MCF 10A (cell line): ENCODE results near the gene COX20. TPM values are rescaled to one million over a fixed set of nuclear protein-coding genes. Genes with fewer than 3 reads are reported as not detected.

Source experiments
- BruUV-seq: library from RNA; stranded (reverse); fragments of 400-500 nt; replicated peaks from 2 replicates; lab custom pipeline; 2021; lab: Mats Ljungman, UMichigan
- CTCF ChIA-PET: fragments of 300-600 bp; sonication (Branson Sonifier 250); formaldehyde crosslinking; extraction: SDS; loops from one replicate; lab custom pipeline; 2021; ENCODE audit warnings: antibody characterized with exemption, inconsistent platforms; lab: Yijun Ruan, JAX
- POLR2A ChIA-PET: fragments of 300-600, 350-650 bp; sonication (Branson Sonifier 250); formaldehyde crosslinking; extraction: SDS; loops from one replicate; lab custom pipeline; 2020; ENCODE audit warnings: antibody characterized with exemption, inconsistent platforms; lab: Yijun Ruan, JAX
- DNase-seq: peaks from one replicate; pipeline ENCODE4 v3.0.0-alpha.2; 2018; ENCODE audit not compliant: unreplicated experiment
- H3K27ac Mint-ChIP-seq: one replicate; pipeline ENCODE4 v1.8.0; 2022; ENCODE audit warnings: mild to moderate bottlenecking, low read depth, mixed read lengths; ENCODE audit not compliant: unreplicated experiment
- H3K27me3 Mint-ChIP-seq: one replicate; pipeline ENCODE4 v1.8.0; 2022; ENCODE audit warnings: mixed read lengths; ENCODE audit not compliant: insufficient read depth, unreplicated experiment
- H3K36me3 Mint-ChIP-seq: one replicate; pipeline ENCODE4 v1.8.0; 2022; ENCODE audit warnings: mild to moderate bottlenecking, moderate library complexity, mixed read lengths; ENCODE audit not compliant: insufficient read depth, unreplicated experiment
- H3K4me1 Mint-ChIP-seq: one replicate; pipeline ENCODE4 v1.8.0; 2022; ENCODE audit warnings: mixed read lengths; ENCODE audit not compliant: insufficient read depth, unreplicated experiment
- H3K4me3 Mint-ChIP-seq: one replicate; pipeline ENCODE4 v1.8.0; 2022; ENCODE audit warnings: mild to moderate bottlenecking, moderate library complexity, mixed read lengths; ENCODE audit not compliant: unreplicated experiment
- H3K9me3 Mint-ChIP-seq: one replicate; pipeline ENCODE4 v1.8.0; 2022; ENCODE audit warnings: mixed read lengths; ENCODE audit not compliant: unreplicated experiment
- intact Hi-C: fragments of 100-400 bp; cut with micrococcal nuclease; formaldehyde crosslinking; loops from 2 replicates; pipeline ENCODE4 v1.14.1; 2022
- total RNA-seq: library from RNA; stranded (reverse); gene quantifications from 2 replicates; pipeline ENCODE4 v1.2.3, GENCODE V29; 2022
- TF ChIP-seq, protein P1 (sequence below): fragments of 200-600 bp; IDR thresholded peaks from one replicate; pipeline ENCODE4 v1.8.0; 2022; ENCODE audit warnings: antibody characterized with exemption, mild to moderate bottlenecking; ENCODE audit not compliant: unreplicated experiment

The COX20 gene
- total RNA-seq, 1 experiment from 2014 or later, result 44.6 TPM

DNA sequence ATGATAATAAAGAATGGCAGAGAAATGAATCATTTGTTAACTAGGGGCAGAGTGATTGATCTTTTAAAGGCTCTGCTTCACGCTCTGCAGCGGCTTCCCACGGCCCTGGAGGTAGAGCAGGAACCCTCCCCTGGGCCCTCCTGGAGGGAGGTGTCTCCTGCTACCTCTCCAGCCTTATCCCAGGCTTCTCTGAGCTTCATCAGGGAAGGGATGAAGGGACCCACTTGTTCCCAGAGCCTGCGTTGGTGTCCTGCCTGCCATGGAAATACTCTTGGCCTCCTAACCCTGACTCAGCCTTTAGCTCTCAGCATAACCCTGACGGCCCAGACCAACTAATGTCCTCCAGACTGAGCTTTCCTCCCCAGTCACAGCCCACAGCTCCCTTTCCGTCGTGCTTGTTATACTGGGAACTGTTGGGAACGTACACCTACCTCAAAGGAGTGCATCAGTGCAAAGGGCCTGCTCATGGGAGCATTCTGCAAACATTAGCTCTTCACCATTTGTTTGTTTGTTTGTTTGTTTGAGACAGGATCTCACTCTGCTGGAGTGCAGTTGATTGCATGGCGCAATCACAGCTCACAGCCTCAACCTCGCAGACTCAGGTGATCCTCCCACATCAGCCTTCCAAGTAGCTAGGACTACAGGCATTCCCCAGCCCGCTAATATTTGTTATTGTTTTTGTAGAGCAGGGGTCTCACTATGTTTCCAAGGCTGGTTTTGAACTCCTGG, 46.3 kb downstream of the COX20 start:
- BruUV-seq, result no TSS peak
- H3K36me3 Mint-ChIP-seq, result no peaks in the 10 kb centered on the region
- intact Hi-C loops, result no loop called here
- POLR2A ChIA-PET, result interaction anchor here (0.6 to 2.0 kb wide), 5 partner anchors 17 to 1311 kb away, joined by 3 to 7 read pairs (median 3); partner anchors contain the start of gene HNRNPU
- TF ChIP-seq, protein P1, sequence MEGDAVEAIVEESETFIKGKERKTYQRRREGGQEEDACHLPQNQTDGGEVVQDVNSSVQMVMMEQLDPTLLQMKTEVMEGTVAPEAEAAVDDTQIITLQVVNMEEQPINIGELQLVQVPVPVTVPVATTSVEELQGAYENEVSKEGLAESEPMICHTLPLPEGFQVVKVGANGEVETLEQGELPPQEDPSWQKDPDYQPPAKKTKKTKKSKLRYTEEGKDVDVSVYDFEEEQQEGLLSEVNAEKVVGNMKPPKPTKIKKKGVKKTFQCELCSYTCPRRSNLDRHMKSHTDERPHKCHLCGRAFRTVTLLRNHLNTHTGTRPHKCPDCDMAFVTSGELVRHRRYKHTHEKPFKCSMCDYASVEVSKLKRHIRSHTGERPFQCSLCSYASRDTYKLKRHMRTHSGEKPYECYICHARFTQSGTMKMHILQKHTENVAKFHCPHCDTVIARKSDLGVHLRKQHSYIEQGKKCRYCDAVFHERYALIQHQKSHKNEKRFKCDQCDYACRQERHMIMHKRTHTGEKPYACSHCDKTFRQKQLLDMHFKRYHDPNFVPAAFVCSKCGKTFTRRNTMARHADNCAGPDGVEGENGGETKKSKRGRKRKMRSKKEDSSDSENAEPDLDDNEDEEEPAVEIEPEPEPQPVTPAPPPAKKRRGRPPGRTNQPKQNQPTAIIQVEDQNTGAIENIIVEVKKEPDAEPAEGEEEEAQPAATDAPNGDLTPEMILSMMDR, result no peak
- H3K9me3 Mint-ChIP-seq, result no peaks in the 10 kb centered on the region
- DNase-seq, result no peak
- H3K4me3 Mint-ChIP-seq, result no peak overlapping the region
- H3K27me3 Mint-ChIP-seq, result no peaks in the 10 kb centered on the region
- H3K27ac Mint-ChIP-seq, result no peak overlapping the region
- CTCF ChIA-PET, result interaction anchor here (0.7 to 2.1 kb wide), 4 partner anchors 12 to 178 kb away, joined by 3 to 8 read pairs (median 3); no protein-coding TSS in a partner anchor
- no peaks in the 10 kb centered on the region for H3K4me1 Mint-ChIP-seq

GRCh38 chr1:244887281-244887680, 51.8 kb downstream of the COX20 start:
- no TSS peak for BruUV-seq
- no peaks in the 10 kb centered on the region for H3K9me3 Mint-ChIP-seq
- no peaks in the 10 kb centered on the region for H3K36me3 Mint-ChIP-seq
- intact Hi-C loops, result no loop called here
- DNase-seq, result no peak
- no peak overlapping the region for H3K4me3 Mint-ChIP-seq
- H3K27me3 Mint-ChIP-seq, result no peaks in the 10 kb centered on the region
- no peak overlapping the region for H3K27ac Mint-ChIP-seq
- ChIA-PET CTCF (interaction anchor here (1.1 kb wide), 2 partner anchors 91 to 155 kb away, joined by 3 to 10 read pairs; no protein-coding TSS in a partner anchor), POLR2A (interaction anchor here (0.6 to 1.1 kb wide), 3 partner anchors 29 to 174 kb away, joined by 3 to 4 read pairs (median 3); a partner anchor contains a TSS)
- TF ChIP-seq, protein P1, result no peak
- peaks cover under 1% of the 10 kb centered on the region for H3K4me1 Mint-ChIP-seq

- no peak for DNase-seq
- Mint-ChIP-seq H3K27ac (no peak overlapping the region), H3K4me3 (no peak overlapping the region), H3K27me3 (no peaks in the 10 kb centered on the region), H3K9me3 (no peaks in the 10 kb centered on the region), H3K36me3 (no peaks in the 10 kb centered on the region), H3K4me1 (peaks cover 12% of the 10 kb centered on the region)
- intact Hi-C loops, result no loop called here
- CTCF ChIA-PET, result interaction anchor here (0.8 to 1.4 kb wide), 4 partner anchors 12 to 148 kb away, joined by 3 read pairs; no protein-coding TSS in a partner anchor
- TF ChIP-seq, protein P1, result no peak
- POLR2A ChIA-PET, result interaction anchor here (0.6 to 1.7 kb wide), 6 partner anchors 27 to 152 kb away, joined by 3 to 6 read pairs (median 4); no protein-coding TSS in a partner anchor
- no TSS peak for BruUV-seq
Measured at GRCh38 chr1:244893836-244894235, 58.4 kb downstream of the COX20 start.

Other genes with a start within 250 kb of the COX20 start
- gene DESI2, start 182.5 kb upstream of the COX20 start, total RNA-seq, result 99.0 and 101 TPM in 2 replicates
- 454 and 572 TPM in 2 replicates for gene HNRNPU, start 28.9 kb downstream of the COX20 start, total RNA-seq